ENCODE data around the gene IL32.
"Not testable (repeated sequence)": the region's sequence is repeated elsewhere in the genome, so short reads cannot be mapped to it uniquely, and the experiment has no call there.

Gene IL32

DNA sequence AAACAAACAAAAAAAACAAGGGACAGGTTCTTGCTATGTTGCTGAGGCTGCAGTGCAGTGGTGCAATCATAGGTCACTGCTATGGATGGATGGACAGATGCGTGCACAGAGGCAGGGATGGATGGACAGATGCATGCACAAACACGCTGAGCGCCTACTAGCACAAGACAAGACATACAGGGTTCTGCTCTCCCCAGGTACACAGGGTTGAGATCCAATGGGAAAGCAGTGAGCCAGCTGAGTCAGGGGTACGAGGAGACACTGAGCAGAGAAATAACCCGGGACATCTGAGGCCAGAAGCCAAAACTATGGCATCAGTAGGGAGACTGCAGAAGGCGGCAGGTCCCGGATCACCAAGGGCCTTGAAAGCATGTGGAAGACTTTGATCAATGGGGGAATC, 6.2 kb downstream of the IL32 start:
- no peak for DNase-seq (ENCODE audit: low read depth)

DNA sequence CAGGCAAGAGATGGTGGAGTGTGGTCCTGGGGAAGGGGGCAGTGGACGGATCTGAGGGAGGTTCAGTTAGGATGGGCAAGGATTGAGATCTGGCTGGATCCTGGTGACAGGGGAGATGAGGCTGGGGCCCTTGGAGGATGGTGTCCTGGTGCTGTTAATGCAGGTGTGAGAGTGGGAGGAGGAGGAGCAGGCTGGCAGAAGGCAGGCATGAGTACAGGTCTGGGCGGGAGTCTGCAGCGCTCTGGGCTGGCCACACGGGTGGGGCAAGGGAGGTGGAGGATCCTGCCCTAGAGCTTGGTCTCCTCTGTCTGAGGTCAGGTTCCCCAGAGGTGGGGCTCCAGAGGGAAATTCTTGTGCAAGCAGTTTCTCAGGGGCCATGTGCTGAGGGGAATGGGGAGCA, 6.7 kb downstream of the IL32 start:
- not testable (repeated sequence) for DNase-seq (ENCODE audit: low read depth)

DNA sequence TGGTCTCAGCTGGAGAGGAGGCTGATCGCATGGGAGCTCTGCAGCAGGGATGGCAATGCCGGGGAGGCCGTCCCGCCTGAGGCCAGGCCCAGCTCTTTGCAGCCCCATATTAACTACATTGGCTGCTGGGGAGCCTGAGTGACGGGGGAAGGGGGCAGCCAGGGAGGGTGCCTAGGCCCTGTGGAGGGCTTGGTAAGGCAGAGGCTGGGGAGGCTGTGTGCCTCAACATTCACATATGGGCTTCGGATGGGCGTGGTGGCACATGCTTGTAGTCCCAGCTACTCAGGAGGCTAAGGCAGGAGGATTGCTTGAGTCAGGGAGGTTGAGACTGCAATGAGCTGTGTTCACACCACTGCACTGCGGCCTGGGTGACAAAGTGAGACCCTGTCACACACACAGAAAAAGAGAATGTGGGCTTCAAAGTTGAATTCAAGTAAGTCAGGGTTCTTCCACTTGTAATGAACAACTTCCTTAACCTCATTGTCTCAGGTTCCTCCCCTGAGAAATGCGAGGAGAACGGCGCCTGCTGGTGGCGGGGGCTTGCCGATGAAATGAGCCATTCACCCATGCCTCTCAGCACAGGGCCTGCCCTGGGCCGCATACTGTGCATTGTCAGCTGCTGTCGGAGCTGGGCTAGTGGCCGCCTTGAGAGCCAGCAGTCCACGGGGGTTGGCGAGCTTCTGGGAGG, 7.3 kb downstream of the IL32 start:
- DNase-seq (ENCODE audit: low read depth), result not testable (repeated sequence)

DNA sequence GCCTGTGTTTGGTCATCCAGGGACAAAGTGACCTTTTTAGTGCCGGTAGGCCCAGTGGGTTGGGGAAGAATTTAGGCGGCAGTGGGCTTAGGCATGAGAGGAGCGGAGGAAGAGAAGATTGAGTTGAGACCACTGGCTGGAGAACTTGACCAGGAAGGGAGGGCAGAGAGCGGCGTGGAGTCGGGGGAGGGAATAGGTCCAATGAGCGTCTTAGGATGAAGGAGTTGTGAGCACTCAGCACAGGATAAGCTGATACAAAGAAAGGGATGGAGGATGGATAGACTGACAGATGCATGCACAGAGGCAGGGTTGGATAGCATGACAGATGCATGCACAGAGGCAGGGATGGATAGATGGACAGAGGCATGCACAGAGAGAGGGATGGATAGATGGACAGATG, 8.0 kb downstream of the IL32 start:
- no peak for DNase-seq (ENCODE audit: low read depth)

DNA sequence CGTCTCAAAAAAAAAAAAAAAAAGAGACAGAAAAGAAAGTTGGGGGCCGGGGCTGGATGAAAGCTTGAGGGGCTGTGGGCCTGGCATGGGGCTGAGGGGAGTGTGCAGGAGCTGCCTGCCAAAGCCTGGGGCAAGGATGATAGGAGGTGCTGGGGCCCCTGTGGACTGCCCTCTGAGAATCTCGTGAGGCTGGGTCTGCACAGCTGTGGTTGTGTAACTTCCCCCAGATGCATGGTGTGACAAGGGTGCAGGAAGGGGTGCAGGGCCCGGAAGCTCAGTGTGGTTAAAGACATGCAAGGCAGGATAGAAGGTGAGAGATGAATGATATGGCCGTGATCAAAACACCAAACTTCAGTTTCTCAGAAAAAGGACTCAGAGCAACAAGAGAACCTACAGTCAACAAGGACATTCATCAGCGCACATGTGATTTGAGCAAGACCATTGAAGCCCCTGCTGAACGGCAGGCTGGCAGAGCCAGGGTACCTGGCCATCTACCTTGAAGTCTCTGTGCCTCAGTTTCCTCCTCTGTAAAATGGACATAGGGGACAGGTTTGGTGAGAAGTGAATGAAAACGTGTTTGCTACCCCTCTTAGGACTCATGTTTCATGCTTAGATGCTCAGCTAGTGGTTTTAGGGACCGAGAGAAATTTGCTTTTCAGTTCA, 9.6 kb downstream of the IL32 start:
- DNase-seq (ENCODE audit: low read depth), result peak; percentile 58

DNA sequence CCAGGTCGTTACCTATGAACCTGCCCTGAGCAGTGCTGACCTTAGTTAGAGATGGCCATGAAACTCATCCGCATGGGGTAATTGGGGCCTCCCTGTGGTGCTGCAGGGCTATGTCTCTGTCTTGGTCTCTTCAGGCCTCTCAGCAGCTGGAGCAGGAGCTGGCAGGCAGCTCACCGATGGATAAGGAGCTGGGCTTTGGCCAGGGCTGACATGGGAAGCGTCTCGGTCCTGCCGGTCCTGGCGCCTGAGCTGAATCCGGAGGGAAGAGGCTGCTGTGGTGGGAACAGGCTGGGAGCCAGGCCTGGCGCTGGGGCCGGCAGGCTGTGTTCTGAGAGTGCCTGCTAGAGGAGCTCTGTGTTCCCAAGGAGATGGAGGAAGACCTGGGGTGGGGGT, 10.1 kb downstream of the IL32 start:
- no peak for DNase-seq (ENCODE audit: low read depth)

DNA sequence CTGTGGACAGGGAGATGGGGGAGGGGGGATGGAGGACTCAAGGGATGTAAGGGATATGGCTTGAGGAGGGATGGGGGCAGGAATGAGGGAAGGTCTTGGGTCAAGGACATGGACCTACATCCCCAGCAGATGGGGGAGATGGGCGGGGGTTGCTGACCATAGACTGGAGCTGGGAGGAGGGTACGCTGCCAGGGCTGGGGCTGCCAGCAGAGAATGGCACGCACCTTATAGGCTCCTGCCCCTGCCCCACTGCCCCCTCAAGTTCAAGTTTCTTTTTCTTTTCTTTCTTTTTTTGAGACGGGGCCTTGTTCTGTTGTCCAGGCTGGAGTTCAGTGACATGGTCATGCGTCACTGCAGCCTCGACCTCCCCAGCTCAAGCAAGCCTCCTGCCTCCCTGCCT, 10.5 kb downstream of the IL32 start:
- not testable (repeated sequence) for DNase-seq (ENCODE audit: low read depth)

DNA sequence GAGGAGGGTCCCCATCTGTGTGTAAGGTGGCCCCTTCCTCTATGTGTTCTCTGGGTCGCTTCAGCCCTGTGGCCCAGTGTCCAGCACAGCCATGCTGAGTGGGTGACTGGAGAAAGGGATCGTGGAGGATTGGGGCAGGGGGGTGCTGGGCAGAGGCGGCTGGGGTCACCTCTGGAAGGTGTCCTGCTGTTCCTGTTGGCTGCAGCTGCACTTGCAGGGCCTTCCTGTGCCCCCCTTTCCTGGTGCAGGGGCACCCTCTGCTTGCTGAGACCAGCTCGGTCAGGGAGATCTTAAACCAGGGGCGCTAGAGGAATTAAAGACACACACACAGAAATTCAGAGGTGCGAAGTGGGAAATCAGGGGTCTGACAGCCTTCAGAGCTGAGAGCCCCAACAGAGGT, 11.1 kb downstream of the IL32 start:
- DNase-seq (ENCODE audit: low read depth), result no peak

DNA sequence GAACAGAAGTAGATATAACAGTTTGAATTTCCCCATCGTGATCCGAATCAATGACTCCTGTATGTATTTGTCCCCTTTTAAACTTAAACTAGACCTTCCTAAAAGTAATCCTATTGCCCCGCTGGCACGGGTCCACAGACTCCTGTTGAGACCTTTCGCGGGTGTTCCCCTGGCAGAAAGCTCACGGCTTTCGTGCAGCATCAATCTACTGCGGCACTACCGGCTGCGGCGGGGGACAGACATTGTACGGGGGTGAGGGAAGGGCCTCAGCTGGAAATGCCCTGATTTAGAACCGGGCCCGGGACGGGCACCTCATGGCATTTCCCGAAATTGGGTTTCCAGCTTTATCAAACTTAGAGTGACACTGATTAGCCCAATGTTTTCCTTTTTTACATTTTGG, 14.6 kb downstream of the IL32 start:
- no peak for DNase-seq (ENCODE audit: low read depth)

DNA sequence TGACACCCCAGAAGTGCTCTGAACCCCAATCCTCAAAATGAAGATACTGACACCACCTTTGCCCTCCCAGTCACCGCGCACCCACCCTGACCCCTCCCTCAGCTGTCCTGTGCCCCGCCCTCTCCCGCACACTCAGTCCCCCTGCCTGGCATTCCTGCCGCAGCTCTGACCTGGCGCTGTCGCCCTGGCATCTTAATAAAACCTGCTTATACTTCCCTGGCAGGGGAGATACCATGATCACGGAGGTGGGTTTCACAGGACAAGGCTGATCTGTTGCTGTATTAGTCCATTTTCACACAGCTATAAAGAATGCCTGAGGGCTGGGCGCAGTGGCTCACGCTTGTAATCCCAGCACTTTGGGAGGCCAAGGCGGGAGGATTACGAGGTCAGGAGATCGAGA, 16.5 kb downstream of the IL32 start:
- DNase-seq (ENCODE audit: low read depth), result not testable (repeated sequence)

DNA sequence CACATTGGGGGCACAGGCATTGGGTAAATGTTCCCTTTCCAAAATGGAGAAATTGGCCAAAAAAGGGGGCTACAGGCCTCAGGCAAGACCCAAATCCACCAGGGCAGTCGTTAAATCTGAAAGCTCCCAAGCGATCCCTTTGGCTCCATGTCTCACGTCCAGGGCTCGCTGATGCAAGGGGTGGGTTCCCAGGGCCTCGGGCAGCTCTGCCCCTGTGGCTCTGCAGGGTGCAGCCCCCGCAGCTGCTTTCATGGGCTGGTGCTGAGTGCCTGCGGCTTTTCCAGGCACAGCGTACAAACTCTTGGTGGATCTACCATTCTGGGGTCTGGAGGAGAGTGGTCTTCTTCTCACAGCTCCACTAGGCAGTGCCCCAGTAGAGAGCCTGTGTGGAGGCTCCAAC, 18.0 kb downstream of the IL32 start:
- DNase-seq (ENCODE audit: low read depth), result not testable (repeated sequence)

DNA sequence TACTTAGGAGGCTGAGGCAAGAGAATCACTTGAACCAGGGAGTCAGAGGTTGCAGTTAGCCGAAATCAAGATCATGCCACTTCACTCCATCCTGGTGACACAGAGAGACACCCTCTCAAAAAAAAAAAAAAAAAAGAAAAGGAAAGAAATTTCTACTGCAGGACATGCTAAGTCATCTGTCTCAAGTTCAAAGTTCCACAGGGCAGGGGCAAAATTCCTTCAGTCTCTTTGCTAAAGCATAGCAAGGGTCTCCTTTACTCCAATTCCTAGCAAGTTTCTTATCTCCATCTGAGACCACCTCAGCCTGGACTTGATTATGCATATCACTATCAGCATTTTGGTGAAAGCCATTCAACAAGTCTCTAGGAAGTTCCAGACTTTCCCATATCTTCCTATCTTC, 19.1 kb downstream of the IL32 start:
- DNase-seq (ENCODE audit: low read depth), result no peak

DNA sequence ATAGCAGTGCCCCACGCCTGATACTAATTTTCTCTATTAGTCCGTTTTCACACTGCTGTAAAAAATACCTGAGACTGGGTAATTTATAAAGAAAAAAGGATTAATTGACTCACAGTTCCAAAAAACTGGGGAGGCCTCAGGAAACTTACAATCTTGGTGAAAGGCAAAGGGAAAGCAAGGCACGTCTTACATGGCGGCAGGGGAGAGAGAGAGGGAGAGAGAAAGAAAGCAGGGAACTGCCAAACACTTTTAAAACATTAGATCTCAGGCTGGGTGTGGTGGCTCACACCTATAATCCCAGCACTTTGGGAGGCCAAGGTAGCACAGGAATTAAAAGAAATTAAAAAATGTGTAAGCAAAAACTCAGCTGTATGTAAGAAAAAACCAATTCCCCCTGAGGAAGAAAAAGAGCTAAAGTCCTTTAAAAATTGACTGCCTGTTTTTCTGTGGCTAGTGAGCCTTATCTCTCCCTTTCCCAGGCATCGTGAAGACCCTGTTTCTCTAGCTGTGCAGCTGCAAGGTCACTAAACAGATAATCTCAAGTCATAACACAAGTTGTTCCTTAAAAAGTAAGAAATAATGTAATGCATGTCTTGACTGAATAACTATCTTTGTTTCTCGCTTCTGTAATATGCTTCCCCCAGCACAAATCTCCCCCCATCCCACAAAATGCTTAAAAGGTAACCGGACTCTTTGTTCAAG, 19.7 kb downstream of the IL32 start:
- DNase-seq (ENCODE audit: low read depth), result no peak

DNA sequence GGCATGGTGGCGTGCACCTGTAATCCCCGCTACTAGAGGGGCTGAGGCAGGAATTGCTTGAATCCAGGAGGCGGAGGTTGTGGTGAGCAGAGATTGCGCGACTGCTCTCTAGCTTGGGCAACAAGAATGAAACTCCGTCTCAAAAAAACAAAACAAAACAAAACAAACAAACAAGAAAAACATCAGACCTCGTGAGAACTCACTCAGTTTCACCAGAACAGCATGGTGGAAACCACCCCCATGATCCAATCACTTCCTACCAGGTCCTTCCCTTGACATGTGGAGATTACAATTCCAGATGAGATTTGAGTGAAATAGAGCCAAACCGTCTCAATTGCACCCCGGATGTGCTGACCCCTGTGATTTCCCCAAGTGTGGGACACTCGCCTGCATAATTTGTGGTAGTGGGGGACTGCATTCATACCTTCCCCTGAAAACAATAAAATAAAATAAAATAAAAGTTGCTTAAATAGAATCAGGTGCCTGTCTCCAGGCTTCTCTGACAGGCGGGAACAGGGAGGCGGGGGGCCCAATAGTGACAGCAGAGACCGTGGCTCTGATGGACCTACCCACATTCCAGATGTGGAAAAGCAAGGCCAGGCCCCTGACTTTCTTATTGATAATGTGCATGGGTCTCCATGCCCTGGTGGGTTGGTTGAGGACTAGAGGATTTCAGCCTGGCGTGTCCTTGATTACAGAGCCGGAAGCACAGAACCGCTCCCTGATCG, 20.6 kb downstream of the IL32 start:
- no peak for DNase-seq (ENCODE audit: low read depth)

DNA sequence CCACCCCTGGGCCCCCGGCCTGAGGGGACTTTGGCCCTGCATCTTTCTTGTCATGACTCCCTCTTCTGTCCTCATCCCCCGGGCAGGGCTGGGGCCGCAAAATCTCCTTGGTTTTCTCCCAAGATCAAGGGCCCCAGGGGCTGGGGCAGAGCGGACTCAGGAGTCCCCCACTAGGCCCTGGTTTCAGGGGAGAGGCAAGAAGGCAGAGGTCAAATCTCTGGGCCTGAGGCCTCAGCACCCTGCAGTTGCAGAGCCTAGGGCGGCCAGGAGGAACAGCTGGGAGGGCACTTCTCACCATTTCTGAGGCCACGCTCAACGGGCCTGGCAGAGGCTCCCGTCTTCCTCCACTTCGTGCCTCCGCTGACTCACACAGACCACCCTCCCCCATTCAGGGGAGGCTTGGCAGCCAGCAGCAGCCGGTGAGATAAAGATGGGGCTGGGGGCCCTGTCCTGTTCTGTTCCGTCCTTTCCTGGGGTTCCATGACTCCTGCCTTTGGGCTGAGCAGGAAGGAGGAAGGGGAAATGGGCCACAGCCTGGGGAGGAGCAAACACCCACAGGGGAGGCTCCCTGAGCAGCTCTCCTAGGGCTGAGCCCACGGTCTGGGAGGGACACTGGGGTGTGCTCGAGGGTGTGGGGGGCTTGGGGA, 21.3 kb downstream of the IL32 start:
- no peak for DNase-seq (ENCODE audit: low read depth)

DNA sequence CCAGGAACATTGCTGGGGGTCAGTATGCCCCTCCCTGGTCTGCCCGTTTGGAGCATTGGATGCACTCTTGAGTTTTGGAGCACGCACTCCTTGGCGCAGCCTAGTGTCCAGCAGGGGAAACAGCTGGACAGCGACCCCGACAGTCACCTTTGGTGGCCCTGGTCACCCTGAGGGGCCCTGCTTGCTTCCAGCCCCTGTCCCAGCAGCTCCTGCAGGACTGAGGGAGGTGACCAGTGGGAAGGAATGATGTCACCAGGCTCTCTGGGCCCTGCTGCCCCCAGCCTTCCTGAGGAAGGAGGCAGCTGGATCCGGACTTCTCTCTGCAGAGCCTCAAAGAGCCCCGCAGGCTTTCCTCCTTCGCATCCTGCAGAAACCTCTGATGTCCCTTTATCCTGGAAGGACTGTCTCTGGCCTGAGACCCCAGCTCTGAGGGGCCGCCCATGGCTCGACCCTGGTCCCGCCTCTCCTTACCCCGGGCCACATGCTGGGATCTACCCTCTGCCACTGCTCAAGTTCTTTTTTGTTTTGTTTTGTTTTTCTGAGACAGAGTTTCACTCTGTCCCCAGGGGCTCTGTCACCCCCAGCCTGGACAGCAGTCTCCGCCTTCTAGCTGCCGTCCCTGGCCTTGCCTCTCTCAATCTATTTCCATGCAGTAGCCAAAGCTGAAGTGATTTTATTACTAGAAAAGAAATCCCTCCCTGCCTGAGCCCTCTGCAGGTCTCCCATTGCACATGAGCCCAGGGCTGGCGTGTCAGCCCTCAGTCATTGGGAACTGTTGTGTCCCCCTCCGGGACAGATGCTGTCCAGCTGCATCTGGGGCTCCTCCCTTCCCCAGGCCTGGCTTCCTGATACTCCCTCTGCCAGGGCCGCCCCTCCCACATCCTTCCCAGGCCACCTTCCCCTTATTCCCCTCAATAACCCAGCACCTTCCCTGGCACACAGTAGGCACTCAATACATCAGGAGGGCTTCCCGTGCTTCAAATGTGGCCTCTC, 22.1 kb downstream of the IL32 start:
- no peak for DNase-seq (ENCODE audit: low read depth)

DNA sequence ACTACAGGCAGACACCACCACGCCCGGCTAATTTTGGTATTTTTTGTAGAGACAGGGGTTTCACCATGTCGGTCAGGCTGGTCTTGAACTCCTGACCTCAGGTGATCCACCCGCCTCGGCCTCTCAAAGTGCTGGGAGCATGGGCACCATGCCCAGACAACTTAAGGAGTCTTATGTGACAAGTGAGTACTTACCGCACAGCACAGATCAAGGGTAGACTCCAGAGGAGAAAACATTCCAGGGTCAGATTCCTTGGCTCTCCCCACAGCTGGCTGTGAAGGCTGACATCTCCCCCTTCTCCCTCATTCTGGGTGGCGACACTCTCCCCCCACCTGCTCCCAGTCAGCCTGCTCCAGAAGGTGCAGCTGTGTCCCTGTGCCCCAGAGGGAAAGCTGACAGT, 23.0 kb downstream of the IL32 start:
- DNase-seq (ENCODE audit: low read depth), result no peak

DNA sequence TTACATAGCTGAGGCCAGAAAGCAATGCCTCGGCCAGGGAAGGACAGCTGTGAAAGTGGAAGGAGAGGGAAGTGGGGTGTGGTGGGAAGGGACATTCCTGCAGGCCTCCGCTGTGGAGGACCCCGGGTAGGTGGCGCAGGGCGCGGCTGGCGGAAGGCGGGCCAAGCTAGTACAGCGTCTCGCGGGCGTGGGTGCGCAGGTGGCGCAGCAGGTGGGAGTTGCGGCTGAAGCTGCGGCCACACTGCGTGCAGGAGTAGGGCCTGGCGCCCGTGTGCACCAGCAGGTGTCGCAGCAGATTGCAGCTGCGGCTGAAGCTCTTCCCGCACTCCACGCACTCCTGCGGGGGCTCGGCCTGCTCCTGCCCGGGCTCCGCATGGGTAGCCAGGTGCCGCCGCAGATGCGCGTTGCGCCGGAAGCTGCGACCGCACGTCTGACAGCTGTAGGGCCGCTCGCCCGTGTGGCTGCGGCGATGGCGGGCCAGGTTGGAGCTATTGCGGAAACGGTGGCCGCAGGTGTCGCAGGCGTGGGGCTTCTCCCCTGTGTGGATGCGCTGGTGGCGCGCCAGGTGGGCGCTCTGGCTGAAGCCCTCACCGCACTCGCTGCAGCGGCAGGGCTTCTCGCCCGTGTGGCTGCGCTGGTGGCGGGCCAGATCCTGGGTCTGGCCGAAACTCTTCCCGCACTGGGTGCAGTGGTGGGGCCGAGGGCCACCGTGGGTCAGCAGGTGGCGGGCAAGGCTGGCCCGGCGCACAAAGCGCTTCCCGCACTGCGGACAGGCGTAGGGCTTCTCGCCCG, 23.7 kb downstream of the IL32 start:
- no peak for DNase-seq (ENCODE audit: low read depth)

DNA sequence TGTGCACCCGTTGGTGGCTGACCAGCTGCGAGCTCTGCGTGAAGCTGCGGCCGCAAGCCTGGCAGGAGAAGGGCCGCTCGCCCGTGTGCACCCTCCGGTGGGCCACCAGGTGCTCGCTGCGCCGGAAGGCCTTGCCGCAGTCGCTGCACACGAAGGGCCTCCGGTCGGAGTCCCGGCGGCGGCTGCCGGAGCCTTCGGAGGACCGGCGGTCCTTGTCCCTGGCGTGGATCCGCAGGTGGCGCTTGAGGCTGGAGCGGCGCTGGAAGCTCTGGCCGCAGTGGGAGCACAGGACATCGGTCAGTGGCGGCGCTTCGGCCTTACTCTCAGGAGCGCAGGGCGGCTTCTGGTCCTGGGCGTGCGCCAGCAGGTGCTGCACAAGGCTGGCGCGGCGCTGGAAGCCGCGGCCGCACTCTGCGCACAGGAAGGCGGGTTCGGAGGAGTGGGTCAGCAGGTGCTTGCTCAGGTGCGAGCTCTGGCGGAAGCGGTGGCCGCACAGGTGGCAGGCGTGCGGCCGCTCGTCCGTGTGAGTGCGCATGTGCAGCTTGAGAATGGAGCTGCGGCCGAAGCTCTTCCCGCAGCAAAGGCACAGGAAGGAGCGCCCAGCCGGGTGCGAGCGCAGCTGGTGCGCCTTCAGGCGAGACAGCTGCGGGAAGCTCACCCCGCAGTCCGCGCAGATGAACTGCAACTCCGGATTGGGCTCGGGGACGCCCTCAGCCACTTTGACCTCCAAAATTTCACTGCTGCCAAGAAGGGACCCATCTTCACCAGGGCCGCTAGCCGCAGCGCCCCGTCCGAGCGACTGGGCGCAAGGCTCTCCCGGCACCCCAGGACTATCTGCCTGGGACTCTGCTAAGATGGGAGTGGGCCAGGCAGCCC, 24.5 kb downstream of the IL32 start:
- no peak for DNase-seq (ENCODE audit: low read depth)
